Caco-2 (cell line): ENCODE results near the gene PLSCR1. TPM values are rescaled to one million over a fixed set of nuclear protein-coding genes. Genes with fewer than 3 reads are reported as not detected.

ENCODE experiments used
- BruUV-seq: library from RNA; stranded (reverse); fragments of 400-500 nt; replicated peaks from 2 replicates; lab custom pipeline; 2021; lab: Mats Ljungman, UMichigan
- CTCF ChIA-PET: fragments of 300-600 bp; sonication (Branson Sonifier 250); formaldehyde crosslinking; loops from one replicate; lab custom pipeline; 2022; ENCODE audit warnings: antibody characterized with exemption; lab: Charles Lee
- POLR2A ChIA-PET: fragments of 300-600 bp; sonication (Branson Sonifier 250); formaldehyde crosslinking; loops from one replicate; lab custom pipeline; 2022; ENCODE audit warnings: antibody characterized with exemption; lab: Charles Lee
- DNase-seq, 2 experiments: peaks; one replicate each; pipeline versions ENCODE4 v3.0.0 to v3.0.0-alpha.2; 2020 to 2022
- H3K27me3 ChIP-seq: replicated peaks from 2 replicates; pipeline ENCODE4 v1.6.0; 2011; ENCODE audit warnings: low read length; ENCODE audit not compliant: control insufficient read depth, insufficient read depth
- H3K36me3 ChIP-seq: 2 replicates; pipeline ENCODE4 v1.5.1; 2011; ENCODE audit warnings: low read length; ENCODE audit not compliant: control insufficient read depth, insufficient read depth
- H3K4me1 ChIP-seq: fragments of 250-450 bp; sonication (Bioruptor Pico); 2 replicates; pipeline ENCODE4 v1.5.1; 2020; ENCODE audit warnings: mild to moderate bottlenecking
- H3K4me3 ChIP-seq: 2 replicates; pipeline ENCODE4 v1.5.1; 2011; ENCODE audit warnings: low read depth, mild to moderate bottlenecking, control low read depth, low read length
- H3K9me3 ChIP-seq: fragments of 250-450 bp; sonication (Bioruptor Pico); 2 replicates; pipeline ENCODE4 v1.5.1; 2020; ENCODE audit warnings: mild to moderate bottlenecking, moderate library complexity
- H3K27ac Mint-ChIP-seq: one replicate; pipeline ENCODE4 v1.8.0; 2022; ENCODE audit warnings: mixed read lengths; ENCODE audit not compliant: unreplicated experiment
- H3K27me3 Mint-ChIP-seq: one replicate; pipeline ENCODE4 v1.8.0; 2022; ENCODE audit warnings: mixed read lengths; ENCODE audit not compliant: insufficient read depth, unreplicated experiment
- H3K36me3 Mint-ChIP-seq: one replicate; pipeline ENCODE4 v1.8.0; 2022; ENCODE audit warnings: mild to moderate bottlenecking, mixed read lengths; ENCODE audit not compliant: insufficient read depth, unreplicated experiment
- H3K4me1 Mint-ChIP-seq: one replicate; pipeline ENCODE4 v1.8.0; 2022; ENCODE audit warnings: low read depth, mixed read lengths; ENCODE audit not compliant: unreplicated experiment
- H3K4me3 Mint-ChIP-seq: one replicate; pipeline ENCODE4 v1.8.0; 2022; ENCODE audit warnings: mild to moderate bottlenecking, moderate library complexity, mixed read lengths; ENCODE audit not compliant: unreplicated experiment
- H3K9me3 Mint-ChIP-seq: one replicate; pipeline ENCODE4 v1.8.0; 2022; ENCODE audit warnings: mixed read lengths; ENCODE audit not compliant: unreplicated experiment
- CTCF ChIP-seq, 2 experiments: fragments of 200-600 bp in 1 of 2; IDR thresholded peaks; 1 replicate in 1 of 2; 2 replicates in 1 of 2; pipeline versions ENCODE4 v1.5.1 to v1.8.0; 2011 to 2022; ENCODE audit warnings: antibody characterized with exemption in 1 of 2, control low read depth in 1 of 2, inconsistent platforms in 1 of 2, low read depth in 1 of 2, low read length in 1 of 2, mild to moderate bottlenecking in 1 of 2, moderate library complexity in 1 of 2; ENCODE audit not compliant: insufficient read depth in 1 of 2, severe bottlenecking in 1 of 2, unreplicated experiment in 1 of 2
- intact Hi-C: fragments of 100-400 bp; cut with micrococcal nuclease; formaldehyde crosslinking; loops from one replicate; pipeline ENCODE4 v1.10.0; 2022; ENCODE audit not compliant: unreplicated experiment
- total RNA-seq: library from RNA; stranded (reverse); gene quantifications from 2 replicates; pipeline ENCODE4 v1.2.3, GENCODE V29; 2022

PLSCR1 gene
- total RNA-seq, 1 experiment from 2014 or later, result 116 TPM

- H3K9me3 ChIP-seq, result no peaks in the 10 kb centered on the region
- Mint-ChIP-seq H3K4me1 (peaks cover 17% of the 10 kb centered on the region), H3K4me3 (no peak overlapping the region), H3K27me3 (no peaks in the 10 kb centered on the region), H3K9me3 (no peaks in the 10 kb centered on the region), H3K36me3 (no peaks in the 10 kb centered on the region), H3K27ac (no peak overlapping the region)
- no peak for TF ChIP-seq CTCF (IDR thresholded peaks at IDR 0.05; ENCODE audit: insufficient read depth in 1 of 2, low read depth in 1 of 2, low read length in 1 of 2, severe bottlenecking in 1 of 2, unreplicated experiment in 1 of 2)
- CTCF ChIA-PET, result no interaction called here
- no peaks in the 10 kb centered on the region for H3K36me3 ChIP-seq
- intact Hi-C loops, result no loop called here
- POLR2A ChIA-PET, result no interaction called here
- BruUV-seq, result no TSS peak
- no peak for DNase-seq
- no peak overlapping the region for H3K4me3 ChIP-seq
- H3K4me1 ChIP-seq, result peaks cover 25% of the 10 kb centered on the region; the same call in 1 of the 2 replicates
- H3K27me3 ChIP-seq, result no peaks in the 10 kb centered on the region
Measured at GRCh38 chr3:146505516-146505915, 38.9 kb downstream of the PLSCR1 start.

GRCh38 chr3:146504498-146505197, 39.8 kb downstream of the PLSCR1 start:
- BruUV-seq, result no TSS peak
- ChIA-PET CTCF (no interaction called here), POLR2A (no interaction called here)
- Mint-ChIP-seq H3K4me3 (peak overlapping the region; percentile 44), H3K27me3 (no peaks in the 10 kb centered on the region), H3K27ac (no peak overlapping the region), H3K4me1 (peaks cover 17% of the 10 kb centered on the region), H3K36me3 (no peaks in the 10 kb centered on the region), H3K9me3 (no peaks in the 10 kb centered on the region)
- no peak for TF ChIP-seq CTCF (IDR thresholded peaks at IDR 0.05; ENCODE audit: insufficient read depth in 1 of 2, low read depth in 1 of 2, low read length in 1 of 2, severe bottlenecking in 1 of 2, unreplicated experiment in 1 of 2)
- Histone ChIP-seq H3K9me3 (no peaks in the 10 kb centered on the region), H3K27me3 (no peaks in the 10 kb centered on the region), H3K36me3 (no peaks in the 10 kb centered on the region), H3K4me1 (peaks cover 25% of the 10 kb centered on the region; the same call in 1 of the 2 replicates), H3K4me3 (no peak overlapping the region)
- intact Hi-C loops, result no loop called here
- DNase-seq, result no peak

GRCh38 chr3:146503461-146504202, 40.8 kb downstream of the PLSCR1 start:
- POLR2A ChIA-PET, result no interaction called here
- Histone ChIP-seq H3K9me3 (no peaks in the 10 kb centered on the region), H3K27me3 (no peaks in the 10 kb centered on the region), H3K4me3 (no peak overlapping the region), H3K36me3 (no peaks in the 10 kb centered on the region), H3K4me1 (peaks cover 25% of the 10 kb centered on the region; the same call in 1 of the 2 replicates)
- CTCF ChIA-PET, result no interaction called here
- peak in 1 of 2 experiments; percentile 36 for DNase-seq
- peaks cover 17% of the 10 kb centered on the region for H3K4me1 Mint-ChIP-seq
- H3K9me3 Mint-ChIP-seq, result no peaks in the 10 kb centered on the region
- H3K36me3 Mint-ChIP-seq, result no peaks in the 10 kb centered on the region
- H3K27ac Mint-ChIP-seq, result peak overlapping the region; percentile 43
- intact Hi-C loops, result loop anchor here (1.0 kb wide), 1 partner anchor 74 kb away; no protein-coding TSS in a partner anchor
- H3K4me3 Mint-ChIP-seq, result peak overlapping the region; percentile 44
- H3K27me3 Mint-ChIP-seq, result no peaks in the 10 kb centered on the region
- TF ChIP-seq CTCF (IDR thresholded peaks at IDR 0.05; ENCODE audit: insufficient read depth in 1 of 2, low read depth in 1 of 2, low read length in 1 of 2, severe bottlenecking in 1 of 2, unreplicated experiment in 1 of 2), result peak in 1 of 2 experiments; percentile 18
- no TSS peak for BruUV-seq
